HG02973 (cell line): ENCODE data around the gene TSC1.

ENCODE experiments used
- ATAC-seq: cut with Tn5 transposase; IDR thresholded peaks from one replicate; pipeline ENCODE4 v1.9.1; 2021; ENCODE audit warnings: moderate library complexity; ENCODE audit not compliant: unreplicated experiment

Gene TSC1

GRCh38 chr9:132894346-132894745 lies 50.1 kb downstream of the TSC1 start:
- no peak for ATAC-seq

GRCh38 chr9:132892400-132892799 lies 52.0 kb downstream of the TSC1 start:
- no peak for ATAC-seq

DNA sequence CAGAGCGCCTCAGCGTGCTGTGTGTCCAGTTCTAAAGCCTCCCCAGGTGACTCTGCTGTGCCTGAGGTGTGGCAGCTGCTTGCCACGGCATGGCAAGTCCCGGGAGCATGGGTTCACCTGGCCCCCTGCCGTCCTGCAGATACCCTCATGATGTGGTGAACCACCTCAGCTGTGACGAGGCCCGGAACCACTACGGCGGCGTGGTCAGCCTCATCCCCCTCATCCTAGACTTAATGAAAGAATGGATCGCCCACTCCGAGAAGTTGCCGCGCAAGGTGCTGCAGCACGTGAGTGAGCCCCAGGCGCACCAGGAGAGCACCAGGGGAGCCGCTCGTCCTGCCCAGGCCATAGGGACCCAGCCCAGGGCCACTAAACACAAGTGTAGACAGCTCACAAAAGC lies 56.3 kb downstream of the TSC1 start:
- ATAC-seq, result no peak

DNA sequence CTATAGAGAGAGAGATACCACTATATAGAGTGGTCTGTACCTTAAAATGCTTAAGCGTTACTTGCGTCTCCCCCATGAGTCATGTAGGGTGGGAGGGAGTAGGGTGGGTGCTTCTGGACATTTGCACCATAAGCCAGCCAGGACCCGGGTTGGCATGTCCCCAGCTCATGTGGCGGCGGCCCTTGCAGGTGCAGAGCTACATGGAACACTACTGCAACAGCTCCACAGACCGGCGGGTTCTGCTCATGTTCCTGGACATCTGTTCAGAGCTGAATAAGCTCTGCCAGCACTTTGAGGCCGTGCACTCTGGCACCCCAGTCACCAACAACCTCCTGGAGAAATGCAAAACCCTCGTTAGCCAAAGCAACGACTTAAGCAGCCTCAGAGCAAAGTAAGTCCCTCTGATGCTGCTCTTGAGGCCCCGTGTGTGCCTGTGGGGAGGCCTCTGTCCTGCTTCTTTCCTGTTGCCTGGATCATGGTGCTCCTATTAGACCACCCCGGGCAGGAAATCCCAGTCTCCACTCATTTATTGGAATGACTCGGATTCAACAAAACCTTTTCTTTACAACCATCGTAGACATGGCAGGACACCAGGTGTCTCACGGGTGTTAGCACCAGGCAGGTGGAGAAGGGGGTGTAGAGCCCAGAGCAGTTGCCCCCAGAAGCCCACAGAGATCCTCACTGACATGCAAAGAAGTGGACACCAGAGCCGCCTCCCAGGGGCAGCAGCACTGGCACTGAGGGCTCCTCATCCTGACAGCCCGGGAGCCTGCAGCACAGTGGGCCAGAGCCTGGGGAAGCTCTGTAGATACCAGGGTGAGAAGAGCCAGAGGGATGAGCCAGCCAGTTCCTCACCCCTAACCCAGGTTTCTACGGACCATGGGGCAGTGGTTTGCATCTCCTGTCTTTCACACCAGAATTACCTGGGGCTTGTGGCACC lies 57.0 kb downstream of the TSC1 start:
- no peak for ATAC-seq

DNA sequence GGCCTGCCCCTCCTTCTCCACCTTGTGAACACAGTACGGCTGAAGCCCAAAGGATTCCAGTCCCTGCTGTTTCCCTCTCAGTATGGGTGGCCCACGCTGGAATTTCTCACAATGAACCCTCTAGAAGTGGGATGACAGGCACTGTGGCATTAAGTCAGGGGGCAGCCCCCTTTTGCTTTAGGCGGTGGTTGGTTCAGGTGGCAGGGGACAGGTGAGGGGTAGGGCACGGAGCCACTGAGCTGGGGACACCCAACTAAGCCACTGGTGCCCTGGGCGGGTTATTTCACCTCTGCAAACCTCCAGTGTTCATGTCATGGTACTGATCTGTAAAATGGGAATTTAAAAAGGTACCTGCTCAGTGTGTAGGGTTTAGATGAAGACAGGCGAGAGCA lies 58.1 kb downstream of the TSC1 start:
- no peak for ATAC-seq

- no peak for ATAC-seq
Observed at GRCh38 chr9:132885720-132886333, 58.6 kb downstream of the TSC1 start.

DNA sequence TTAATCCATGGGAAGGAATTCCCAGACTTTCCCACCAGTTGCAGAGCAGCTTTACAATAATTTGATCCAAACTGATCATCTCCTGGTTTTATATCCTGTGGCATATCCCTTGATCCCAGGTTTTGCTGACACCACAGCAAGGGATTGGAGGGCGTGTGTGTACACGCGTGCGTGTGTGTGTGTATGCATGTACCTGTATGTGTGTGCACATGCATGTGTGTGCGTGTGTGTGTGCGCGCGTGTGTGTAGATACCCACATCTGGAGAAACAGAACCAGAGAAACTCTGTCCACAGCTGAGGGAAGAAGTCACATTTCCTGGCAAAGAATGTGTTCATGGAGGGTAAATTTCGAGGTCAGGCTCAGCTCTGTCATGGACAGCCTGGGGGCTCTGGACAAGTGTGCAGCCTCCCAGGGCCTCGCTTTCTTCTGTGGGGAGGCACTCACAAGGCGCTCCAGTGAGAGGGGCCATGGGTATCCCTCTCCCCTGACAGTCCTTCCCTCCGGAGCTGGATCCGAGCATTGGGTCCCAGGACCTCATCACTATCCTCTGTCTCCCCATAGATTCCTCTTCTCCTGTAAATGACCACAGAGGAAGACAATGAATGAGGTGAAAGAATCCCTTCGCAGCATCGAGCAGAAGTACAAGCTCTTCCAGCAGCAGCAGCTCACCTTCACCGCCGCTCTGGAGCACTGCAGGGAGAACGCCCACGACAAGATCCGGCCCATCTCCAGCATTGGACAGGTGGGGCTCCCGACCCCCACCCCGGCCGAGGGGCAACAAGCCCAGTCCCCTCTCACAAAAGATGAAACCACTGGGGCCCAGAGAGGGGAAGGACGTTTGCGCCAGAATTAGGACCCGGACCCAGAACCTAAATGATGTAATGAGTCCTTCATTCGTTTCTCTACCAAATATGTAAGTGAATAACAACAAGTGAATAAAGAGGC lies 60.8 kb downstream of the TSC1 start:
- ATAC-seq, result no peak

GRCh38 chr9:132882616-132883015 lies 61.8 kb downstream of the TSC1 start:
- ATAC-seq, result no peak

DNA sequence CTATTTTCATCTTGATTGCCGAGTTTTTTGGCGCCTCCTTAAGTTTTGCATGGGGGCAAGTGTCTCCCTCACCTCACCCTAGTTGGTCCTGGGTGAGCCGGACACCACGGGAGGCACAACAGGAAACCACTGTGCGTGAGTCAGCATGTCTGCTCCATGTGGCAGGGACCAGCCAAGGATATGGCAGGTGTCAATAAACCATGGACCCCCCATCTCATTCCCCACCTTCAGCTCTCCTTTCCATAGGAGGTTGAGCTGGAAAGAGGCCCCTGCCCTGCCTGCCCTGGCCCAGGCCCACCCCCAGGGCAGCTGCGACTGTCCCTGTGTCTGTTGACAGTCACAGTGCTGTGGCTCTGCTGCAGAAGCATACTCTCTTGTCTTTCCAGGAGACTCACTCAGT lies 62.6 kb downstream of the TSC1 start:
- no peak for ATAC-seq

GRCh38 chr9:132880324-132880661 lies 64.1 kb downstream of the TSC1 start:
- ATAC-seq, result no peak

GRCh38 chr9:132879457-132880323 lies 64.7 kb downstream of the TSC1 start:
- ATAC-seq, result no peak

GRCh38 chr9:132878695-132879456 lies 65.5 kb downstream of the TSC1 start, which contains the start of gene SPACA9:
SPACA9 (plus strand) TSS chr9:132878898; CDS start chr9:132883948, 5,050 bp downstream.
- no peak for ATAC-seq

DNA sequence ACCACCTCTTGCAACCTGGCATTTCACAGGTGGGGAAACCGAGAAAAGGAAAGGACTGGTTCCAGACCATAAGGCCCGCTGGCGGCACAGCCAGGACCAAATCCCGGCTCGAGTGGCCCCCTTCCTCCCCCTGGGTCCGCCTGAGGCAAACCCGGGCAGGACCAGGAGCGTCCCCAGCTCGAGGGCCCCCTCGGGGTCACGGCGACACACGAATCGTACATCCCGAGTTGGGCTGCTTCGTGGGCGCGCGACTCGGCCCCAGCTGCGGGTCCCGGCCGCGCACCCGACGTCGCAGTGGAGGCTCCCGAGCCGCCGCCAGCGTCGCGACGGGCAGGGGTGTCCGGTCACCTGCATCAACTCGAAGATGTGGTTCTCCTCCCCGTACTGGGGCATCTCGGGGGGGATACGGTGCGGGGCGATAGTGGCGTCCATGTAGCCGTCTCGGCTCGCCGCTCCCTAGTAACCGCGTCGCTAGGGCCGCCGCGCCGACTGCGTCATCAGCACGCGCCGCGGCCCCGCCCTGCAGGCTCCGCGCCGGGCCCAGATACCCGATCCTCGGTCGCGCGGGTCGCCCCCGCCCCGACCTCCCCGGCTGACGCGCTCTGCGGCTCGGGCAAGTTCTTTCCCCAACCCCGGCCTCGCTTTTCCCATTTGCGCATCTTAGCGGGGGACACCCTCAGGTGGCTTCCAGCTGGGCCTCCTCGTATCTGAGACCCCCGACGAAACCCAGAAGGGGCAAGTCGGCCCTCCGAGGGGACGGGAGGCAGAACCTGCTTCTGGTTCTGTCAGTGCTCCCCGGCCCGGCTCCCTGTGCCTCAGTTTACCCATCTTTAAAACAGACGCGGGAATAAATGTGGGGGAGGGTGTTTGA lies 66.4 kb downstream of the TSC1 start, which contains the start of gene AK8:
AK8 (minus strand) TSS at position 461 of the 871 bp plus-strand sequence; CDS start at position 432, 29 bp downstream.
- ATAC-seq, result no peak

DNA sequence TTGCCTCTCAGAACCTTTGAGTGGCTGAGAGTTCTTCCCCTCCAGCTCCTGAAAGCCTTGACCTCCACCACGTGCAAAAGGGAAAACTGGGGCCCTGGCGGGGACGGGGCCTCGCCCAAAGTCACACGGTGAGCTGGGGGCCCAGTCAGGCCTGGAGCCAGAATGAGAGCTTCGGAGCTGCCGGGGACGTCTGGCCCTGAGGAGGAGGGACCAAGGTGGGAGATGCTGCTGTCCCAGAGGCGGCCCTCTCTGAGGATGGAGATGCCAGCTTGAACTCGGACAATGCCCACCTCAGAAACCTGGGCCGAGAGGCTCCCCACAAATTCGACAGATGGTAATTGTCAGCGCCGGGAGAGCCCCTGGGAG lies 67.0 kb downstream of the TSC1 start:
- no peak for ATAC-seq

- ATAC-seq, result no peak
Observed at GRCh38 chr9:132876849-132877248, 67.6 kb downstream of the TSC1 start.

- no peak for ATAC-seq
Observed at GRCh38 chr9:132875159-132875558, 69.3 kb downstream of the TSC1 start.

DNA sequence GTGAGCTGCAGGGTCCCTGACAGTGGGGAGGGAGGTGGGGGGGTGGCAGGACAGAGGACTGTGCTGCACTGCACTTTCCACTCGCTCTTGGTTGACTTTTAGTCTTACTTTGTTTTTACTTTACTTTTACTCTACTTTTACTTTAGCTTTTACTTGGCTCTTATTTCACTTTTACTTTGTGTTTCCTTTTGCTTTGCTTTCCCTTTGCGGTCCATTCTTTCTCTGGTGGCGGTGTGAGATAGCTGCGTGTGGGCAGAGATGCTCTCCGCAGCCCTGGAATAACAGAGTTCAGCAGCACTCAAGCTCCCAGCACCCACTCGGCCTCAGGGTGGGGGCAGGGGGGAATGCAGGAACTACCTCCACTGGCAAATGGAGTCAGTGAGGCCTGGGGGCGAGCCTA lies 71.0 kb downstream of the TSC1 start:
- ATAC-seq, result no peak

DNA sequence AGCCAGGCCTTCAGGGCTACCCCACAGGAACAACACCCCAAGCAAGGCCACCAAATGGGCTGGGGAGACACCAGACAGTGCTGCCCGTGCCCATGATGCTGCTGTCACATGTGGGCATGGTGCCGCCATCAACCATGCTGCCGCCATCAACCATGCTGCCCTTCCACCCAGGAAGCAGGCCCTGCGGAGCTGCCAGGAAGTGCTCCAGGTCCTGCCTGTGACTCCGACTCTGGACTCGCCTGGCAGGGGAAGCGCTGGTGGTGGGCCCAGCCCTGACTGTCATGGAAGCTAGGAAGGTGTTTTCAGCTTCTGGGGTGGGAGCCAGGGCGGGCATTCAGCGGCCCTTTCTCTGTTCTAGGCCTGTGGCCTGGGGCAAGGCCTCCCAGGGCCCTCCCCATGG lies 75.2 kb downstream of the TSC1 start:
- ATAC-seq, result no peak

- ATAC-seq, result no peak
Observed at GRCh38 chr9:132866898-132867297, 77.5 kb downstream of the TSC1 start.
